Activated CD4-positive, alpha-beta T cell treated with anti-CD3 and anti-CD28 coated beads for 1 hour (primary cell): ENCODE data around the gene KLHL13.
"Not testable (repeated sequence)": the region's sequence is repeated elsewhere in the genome, so short reads cannot be mapped to it uniquely, and the experiment has no call there.

Experiments
- DNase-seq: peaks from one replicate; pipeline ENCODE4 v3.0.0-alpha.2; 2020

The KLHL13 gene

DNA sequence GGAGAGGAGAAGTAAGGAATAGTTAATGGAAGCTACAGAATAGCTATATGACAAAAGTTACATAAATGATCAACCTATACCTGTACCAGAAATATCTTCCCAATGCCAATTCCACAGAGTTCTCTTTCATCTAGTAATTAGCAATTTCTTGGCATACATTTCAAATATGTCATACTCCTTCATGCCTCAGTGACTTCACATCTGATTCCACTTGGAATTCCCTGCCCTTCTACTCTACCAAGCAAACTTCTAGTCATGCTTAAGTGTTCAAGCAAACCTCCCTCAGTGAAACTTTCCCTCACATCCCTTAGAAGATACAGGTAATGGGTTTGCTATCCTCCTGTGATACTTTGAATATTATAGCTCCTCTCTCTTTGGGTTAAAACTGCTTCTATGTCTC lies 127.1 kb downstream of the KLHL13 start:
- DNase-seq: no peak

DNA sequence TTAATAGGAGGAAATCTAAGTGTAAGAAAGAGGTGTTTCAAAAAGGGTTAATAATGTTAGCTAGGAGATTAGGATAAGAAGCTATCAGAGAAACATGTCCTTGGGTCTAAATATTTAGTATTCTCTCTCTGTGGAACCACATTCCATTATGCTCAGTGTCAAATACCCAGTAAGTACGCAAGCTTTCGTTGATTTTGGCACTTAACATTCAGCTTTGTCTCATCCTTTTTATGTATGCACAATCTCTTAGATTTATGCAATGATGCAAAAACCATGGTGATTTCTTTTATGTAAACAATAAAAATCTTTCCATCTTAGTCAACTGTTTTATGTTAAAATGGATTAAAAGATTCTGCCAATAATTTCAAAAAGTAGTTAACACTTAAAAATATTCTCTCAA lies 129.2 kb downstream of the KLHL13 start:
- no peak for DNase-seq

GRCh38 chrX:117985241-117985640 lies 131.4 kb downstream of the KLHL13 start:
- DNase-seq: no peak

- DNase-seq: no peak
Measured at GRCh38 chrX:117982694-117983392, 133.8 kb downstream of the KLHL13 start.

DNA sequence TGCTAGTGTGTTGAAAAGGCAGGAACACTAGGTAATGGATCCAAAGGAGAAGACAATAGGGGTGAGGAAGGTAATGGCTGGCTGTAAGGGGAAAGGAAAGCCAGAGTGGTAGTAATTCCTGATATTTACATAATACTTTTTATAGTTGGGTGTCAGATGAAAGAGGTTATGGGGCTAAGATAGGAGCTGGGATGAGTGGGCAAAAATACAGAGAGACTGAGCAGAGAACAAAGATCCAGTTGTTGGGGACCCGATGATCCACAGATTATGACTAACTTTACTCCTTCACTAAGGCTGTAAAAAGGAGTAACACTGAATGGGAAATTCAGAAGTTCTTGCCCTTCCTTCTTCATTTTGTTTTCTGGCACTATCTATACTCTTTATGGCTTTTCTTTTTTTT lies 138.2 kb downstream of the KLHL13 start:
- DNase-seq: no peak

DNA sequence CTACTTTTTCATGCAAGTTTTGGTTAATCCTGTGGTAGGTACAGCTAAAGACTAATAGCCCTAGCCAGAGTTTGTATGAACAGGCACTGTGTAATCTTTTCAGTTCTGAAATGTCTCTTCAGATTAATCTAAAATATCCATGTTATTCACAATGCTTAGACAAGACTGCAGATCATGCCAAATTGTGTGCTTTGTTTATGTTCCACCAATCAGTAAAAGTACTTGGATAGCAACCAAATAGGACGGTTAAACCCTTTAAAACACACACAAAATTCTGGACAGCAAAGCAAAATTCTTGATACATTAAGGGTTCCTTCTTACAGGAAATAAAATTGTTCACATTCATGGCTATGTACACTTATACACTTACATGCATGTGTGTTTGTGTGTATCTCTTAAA lies 139.1 kb downstream of the KLHL13 start:
- no peak for DNase-seq

- DNase-seq: no peak
Measured at GRCh38 chrX:117973110-117973807, 143.4 kb downstream of the KLHL13 start.

DNA sequence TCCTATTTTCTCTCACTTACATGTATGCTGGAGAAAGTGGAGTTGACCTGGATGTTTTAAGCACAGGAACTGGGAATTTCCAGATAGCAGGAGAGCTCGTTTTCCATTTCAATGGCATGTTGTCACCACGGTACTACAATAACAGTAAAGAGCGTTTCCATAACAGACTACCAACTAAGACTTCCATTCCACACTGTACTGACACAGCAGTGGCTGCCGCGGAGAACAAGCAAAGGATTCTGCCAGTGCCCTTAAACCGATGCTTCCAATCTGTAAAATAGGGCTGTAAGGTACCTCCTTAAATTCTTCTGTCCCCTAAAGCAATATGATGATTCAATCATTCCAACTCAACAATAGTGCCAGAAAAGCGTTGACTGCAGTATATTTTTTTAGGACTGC lies 143.9 kb downstream of the KLHL13 start:
- DNase-seq: no peak

GRCh38 chrX:117969782-117970181 lies 146.8 kb downstream of the KLHL13 start:
- no peak for DNase-seq

- DNase-seq: no peak
Measured at GRCh38 chrX:117969328-117969727, 147.3 kb downstream of the KLHL13 start.

GRCh38 chrX:117959045-117959444 lies 157.6 kb downstream of the KLHL13 start:
- DNase-seq: no peak

DNA sequence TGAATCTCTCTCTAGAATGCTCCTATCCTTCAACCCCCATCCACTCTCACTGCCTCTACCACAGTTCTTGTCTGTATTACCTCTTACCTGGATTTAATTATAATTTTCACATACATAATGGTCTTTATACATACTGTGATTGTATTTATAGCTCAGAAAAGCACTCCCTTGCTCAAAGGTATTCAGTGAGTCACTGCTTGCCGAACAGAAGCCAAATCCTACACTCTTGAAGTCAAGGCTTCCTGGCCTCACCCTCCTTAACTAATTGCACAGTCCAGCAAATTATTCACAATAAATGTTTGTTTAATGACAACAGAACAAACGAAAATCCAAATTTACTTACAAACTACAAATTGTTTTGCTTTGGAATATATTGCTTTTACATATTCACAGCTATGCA lies 159.5 kb downstream of the KLHL13 start:
- DNase-seq: no peak

DNA sequence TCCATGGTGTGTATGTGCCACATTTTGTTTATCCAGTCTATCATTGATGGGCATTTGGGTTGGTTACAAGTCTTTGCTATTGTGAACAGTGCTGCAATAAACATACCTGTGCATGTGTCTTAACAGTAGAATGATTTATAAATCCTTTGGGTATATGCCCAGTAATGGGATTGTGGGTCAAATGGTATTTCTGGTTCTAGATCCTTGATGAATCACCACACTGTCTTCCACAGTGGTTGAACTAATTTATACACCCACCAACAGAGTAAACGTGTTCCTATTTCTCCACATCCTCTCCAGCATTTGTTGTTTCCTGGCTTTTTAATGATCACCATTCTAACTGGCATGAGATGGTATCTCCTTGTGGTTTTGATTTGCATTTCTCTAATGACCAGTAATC lies 177.3 kb downstream of the KLHL13 start:
- not testable (repeated sequence) for DNase-seq

GRCh38 chrX:117936118-117936517 lies 180.5 kb downstream of the KLHL13 start:
- no peak for DNase-seq

GRCh38 chrX:117930116-117930515 lies 186.5 kb downstream of the KLHL13 start:
- not testable (repeated sequence) for DNase-seq

- no peak for DNase-seq
Measured at GRCh38 chrX:117919755-117920154, 196.9 kb downstream of the KLHL13 start.

DNA sequence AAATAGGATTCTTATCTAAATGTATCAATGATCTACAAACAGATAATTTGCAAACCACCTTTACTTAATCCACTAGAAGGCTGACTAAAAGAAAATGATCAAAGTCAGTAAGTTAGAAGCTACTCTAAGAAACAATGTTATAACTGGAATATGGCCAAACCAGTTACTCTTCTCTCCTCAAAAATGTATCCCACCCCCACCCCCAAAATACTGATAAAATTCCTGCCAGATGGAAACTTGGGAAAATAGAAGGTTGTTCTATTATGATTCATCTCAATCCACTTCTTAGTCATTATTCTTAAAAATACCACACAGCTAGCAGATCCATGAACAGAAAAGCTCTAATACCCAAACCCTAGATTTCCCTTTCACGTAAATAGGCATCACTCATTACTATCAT lies 206.4 kb downstream of the KLHL13 start:
- DNase-seq: no peak

DNA sequence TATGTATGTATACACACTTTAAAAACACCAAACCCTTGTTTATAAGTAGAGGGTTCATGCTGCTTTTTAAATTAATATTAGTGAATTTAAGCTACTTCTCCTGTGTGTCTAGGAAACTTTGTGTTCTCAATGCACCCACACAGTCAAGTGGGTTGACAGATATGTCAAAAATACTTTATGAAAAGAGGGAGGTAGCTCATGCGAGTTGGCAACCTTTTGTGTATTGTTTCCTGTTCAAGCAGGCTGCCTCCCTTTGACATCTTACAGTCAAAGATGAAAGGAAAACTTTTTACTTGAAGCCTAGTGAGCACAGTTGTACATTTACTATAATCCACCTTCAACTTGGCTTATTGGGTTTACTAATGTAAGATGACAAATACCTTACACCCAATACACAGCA lies 218.4 kb downstream of the KLHL13 start:
- no peak for DNase-seq

DNA sequence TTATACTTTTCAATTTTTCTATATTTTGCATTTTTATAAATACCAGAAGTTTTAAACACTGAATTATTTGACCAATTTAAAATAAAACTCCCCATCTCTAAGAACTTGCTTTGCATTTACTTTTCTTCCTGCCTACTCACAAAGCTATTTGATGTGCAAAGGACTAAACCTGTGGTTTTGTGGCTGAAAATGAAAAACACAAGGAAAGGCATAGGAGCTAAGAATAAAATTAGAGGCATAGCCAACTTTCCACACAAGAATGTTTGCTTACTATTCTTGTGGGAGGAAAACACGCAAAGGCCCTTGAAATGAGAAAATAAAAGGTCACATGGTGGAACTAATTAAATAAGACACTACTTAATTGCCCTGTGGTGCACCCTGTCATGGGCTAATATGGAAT lies 221.2 kb downstream of the KLHL13 start:
- no peak for DNase-seq

DNA sequence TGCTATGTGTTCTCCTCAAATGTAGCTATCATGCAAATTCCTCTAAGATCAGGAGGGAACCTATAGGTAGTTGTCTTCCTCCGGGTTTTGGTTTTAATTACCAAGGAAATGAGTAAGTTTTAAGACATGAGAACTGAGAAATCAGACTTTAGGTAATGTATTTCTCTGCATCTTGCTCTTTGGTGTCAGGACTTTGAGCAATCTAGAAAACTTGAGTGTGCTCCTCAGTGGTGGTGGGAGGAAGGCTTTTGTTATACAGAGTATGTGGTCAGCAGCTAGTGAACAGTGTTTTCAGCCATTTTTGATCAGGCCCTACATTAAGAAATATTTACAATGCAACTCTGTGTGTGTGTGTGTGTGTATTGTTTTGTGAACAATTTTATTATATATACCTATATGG lies 224.1 kb downstream of the KLHL13 start:
- no peak for DNase-seq

- no peak for DNase-seq
Measured at GRCh38 chrX:117871796-117872195, 244.8 kb downstream of the KLHL13 start.

GRCh38 chrX:117860517-117860916 lies 256.1 kb downstream of the KLHL13 start:
- DNase-seq: no peak

DNA sequence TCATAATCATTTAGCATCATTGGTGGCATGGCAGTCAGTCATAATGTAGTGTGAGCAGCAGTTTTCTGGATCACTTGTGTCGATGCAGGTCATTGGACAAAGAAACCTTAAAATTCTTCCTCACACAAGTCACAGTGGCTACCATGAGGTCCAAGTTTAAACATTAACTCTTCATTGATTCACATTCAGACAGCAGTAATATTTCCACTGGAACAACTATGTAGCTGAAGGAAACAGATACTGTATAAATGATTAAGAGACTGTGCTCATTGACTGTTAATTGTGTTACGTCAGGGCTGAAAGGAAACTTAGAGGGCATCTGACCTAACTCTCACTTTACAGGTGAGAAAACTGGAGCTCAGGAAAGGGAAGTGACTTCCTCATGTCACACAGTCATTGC lies 261.8 kb downstream of the KLHL13 start:
- DNase-seq: no peak

DNA sequence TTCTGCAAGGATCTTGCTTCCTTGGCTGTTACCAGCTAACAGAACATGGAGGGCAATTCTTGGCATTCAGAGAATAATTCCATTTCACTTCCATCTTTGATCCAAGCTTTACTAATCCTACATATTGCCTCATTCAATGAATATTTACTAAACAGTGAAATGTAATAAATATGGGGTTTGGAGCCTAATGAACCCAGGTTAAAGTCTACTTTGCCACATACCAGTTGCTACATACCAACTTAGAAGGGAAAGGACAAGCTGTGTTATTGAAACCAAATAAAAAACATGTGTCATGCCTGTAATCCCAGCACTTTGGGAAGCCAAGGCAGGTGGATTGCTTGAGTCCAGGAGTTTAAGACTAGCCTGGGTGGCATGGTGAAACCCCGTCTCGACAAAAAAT lies 265.6 kb downstream of the KLHL13 start:
- DNase-seq: no peak
